Measurements from ENCODE around the gene EQTN. TPM values are rescaled to one million over a fixed set of nuclear protein-coding genes. Genes with fewer than 3 reads are reported as not detected.
A peak's percentile ranks its signal among the peaks of the same experiment; 100 is the strongest.

The EQTN gene
- not detected for total RNA-seq

DNA sequence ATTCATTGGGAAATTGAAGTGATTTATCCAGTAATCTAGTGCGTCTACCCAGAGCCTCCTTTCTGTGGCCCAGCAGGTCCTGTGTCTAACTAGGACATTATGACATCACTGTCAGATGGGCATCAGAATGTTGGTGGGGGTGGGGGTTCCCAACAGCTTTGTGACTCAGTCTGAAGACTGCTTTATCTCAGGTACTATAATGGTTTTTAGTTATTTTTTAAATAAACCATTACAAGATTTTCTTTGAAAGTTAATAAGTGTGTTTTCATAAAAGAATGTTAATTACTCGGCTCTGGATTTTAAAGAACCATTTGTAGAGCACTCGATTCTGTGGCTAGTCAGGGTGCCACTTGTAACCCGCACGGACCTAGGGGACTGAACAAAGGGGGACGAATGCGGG is at the start of gene EQTN:
Gene EQTN, minus strand, starts transcription at position 101 of the 400 bp plus-strand sequence. Its CDS starts 95 bp downstream, at position 6.
- Mint-ChIP-seq H3K36me3 (ENCODE audit: insufficient read depth) (no peaks in the 10 kb centered on the region), H3K4me3 (no peak within 1 kb of the TSS), H3K9me3 (no peaks in the 10 kb centered on the region), H3K4me1 (ENCODE audit: low read depth) (no peaks in the 10 kb centered on the region), H3K27me3 (ENCODE audit: low read depth) (peaks cover 8% of the 10 kb centered on the region)
- ATAC-seq (no peak), DNase-seq (no peak)

DNA sequence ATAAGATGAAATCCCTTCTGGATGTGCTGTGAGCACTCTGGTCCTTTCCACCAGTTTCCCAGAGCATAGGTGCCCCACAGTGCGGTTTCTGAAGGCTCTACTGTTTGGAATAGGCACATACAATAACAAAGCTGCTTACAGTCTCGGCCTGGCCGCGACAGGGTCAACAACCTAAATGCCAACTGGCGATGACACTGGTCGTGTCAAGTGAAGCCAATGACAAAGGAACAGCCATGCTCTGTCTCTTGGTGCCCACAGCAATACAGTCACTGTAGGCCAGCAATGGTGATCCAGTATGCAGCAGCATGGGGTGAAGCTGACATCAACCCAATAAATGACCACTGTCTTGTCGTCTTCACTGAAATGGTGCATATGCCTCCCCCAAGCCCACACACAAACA is 47.8 kb upstream of the EQTN start:
- Mint-ChIP-seq H3K4me3 (no peak overlapping the region), H3K36me3 (ENCODE audit: insufficient read depth) (no peaks in the 10 kb centered on the region), H3K4me1 (ENCODE audit: low read depth) (no peaks in the 10 kb centered on the region), H3K9me3 (no peaks in the 10 kb centered on the region), H3K27me3 (ENCODE audit: low read depth) (no peaks in the 10 kb centered on the region)
- DNase-seq, result no peak
- ATAC-seq, result no peak

GRCh38 chr9:27341545-27342294 is 44.8 kb upstream of the EQTN start:
- ATAC-seq, result no peak
- no peaks in the 10 kb centered on the region for H3K4me1 Mint-ChIP-seq (ENCODE audit: low read depth)

DNA sequence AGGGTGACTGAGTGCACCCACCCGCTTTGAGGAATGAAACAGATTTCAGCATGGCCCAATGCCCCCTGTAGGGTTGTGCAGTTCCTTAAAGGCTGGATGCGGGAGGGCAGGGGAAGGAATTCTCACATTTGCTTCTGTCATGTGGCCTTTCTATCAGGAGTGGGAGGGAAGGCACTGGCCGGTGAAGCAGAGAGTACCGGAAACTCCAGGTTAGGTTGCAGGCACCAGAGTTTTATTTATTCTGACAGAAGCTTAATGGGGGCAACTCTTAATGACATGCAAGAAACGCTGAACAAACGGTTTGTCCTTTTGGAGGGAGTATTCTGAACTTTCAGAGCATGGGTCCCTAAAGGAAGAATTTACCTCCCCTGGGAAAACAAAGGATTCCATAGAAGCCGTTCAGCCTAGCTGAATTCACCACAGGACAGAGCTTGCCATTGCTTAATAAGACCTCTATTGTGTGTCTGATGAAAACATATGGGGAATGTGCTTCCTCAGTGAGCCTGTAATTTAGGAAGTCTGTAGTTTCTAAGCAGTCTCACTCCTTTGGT is 44.1 kb upstream of the EQTN start:
- Mint-ChIP-seq H3K27me3 (ENCODE audit: low read depth) (no peaks in the 10 kb centered on the region), H3K4me1 (ENCODE audit: low read depth) (no peaks in the 10 kb centered on the region), H3K36me3 (ENCODE audit: insufficient read depth) (no peaks in the 10 kb centered on the region), H3K4me3 (no peak overlapping the region), H3K9me3 (no peaks in the 10 kb centered on the region)
- no peak for DNase-seq
- ATAC-seq, result no peak

More at GRCh38 chr9:27341545-27342294, 44.8 kb upstream of the EQTN start:
- no peaks in the 10 kb centered on the region for H3K27me3 Mint-ChIP-seq (ENCODE audit: low read depth)
- DNase-seq, result no peak
- no peaks in the 10 kb centered on the region for H3K9me3 Mint-ChIP-seq
- no peaks in the 10 kb centered on the region for H3K36me3 Mint-ChIP-seq (ENCODE audit: insufficient read depth)
- no peak overlapping the region for H3K4me3 Mint-ChIP-seq

DNA sequence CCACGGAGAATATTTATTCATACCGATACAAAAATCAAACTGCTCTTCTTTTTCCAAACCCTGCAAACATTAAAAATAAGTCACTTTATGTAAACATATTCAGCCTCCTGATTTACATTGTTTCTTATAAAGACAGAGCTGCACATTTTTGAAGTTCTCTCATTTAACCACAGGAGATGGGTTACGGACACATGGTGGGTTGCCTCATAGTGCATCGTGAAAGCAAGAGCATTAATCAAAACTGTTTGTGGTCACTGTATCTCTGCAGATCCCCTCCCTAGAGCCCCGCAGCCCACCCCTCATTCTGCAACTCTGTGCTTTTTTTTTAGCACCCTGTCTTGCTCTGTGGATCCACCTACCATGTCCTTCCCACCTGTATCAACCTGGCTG is 43.3 kb upstream of the EQTN start:
- no peak for DNase-seq

GRCh38 chr9:27339661-27340284 is 42.8 kb upstream of the EQTN start:
- DNase-seq (no peak), ATAC-seq (no peak)
- Mint-ChIP-seq H3K27me3 (ENCODE audit: low read depth) (no peaks in the 10 kb centered on the region), H3K4me1 (ENCODE audit: low read depth) (no peaks in the 10 kb centered on the region), H3K4me3 (no peak overlapping the region), H3K9me3 (no peaks in the 10 kb centered on the region), H3K36me3 (ENCODE audit: insufficient read depth) (no peaks in the 10 kb centered on the region)

More for the DNA sequence above, 43.3 kb upstream of the EQTN start:
- H3K4me3 Mint-ChIP-seq, result no peak overlapping the region
- H3K27me3 Mint-ChIP-seq (ENCODE audit: low read depth), result no peaks in the 10 kb centered on the region
- H3K36me3 Mint-ChIP-seq (ENCODE audit: insufficient read depth), result no peaks in the 10 kb centered on the region
- no peaks in the 10 kb centered on the region for H3K4me1 Mint-ChIP-seq (ENCODE audit: low read depth)
- no peaks in the 10 kb centered on the region for H3K9me3 Mint-ChIP-seq
- ATAC-seq, result no peak

- DNase-seq (no peak), ATAC-seq (no peak)
Observed at GRCh38 chr9:27338527-27338903, 41.6 kb upstream of the EQTN start.

DNA sequence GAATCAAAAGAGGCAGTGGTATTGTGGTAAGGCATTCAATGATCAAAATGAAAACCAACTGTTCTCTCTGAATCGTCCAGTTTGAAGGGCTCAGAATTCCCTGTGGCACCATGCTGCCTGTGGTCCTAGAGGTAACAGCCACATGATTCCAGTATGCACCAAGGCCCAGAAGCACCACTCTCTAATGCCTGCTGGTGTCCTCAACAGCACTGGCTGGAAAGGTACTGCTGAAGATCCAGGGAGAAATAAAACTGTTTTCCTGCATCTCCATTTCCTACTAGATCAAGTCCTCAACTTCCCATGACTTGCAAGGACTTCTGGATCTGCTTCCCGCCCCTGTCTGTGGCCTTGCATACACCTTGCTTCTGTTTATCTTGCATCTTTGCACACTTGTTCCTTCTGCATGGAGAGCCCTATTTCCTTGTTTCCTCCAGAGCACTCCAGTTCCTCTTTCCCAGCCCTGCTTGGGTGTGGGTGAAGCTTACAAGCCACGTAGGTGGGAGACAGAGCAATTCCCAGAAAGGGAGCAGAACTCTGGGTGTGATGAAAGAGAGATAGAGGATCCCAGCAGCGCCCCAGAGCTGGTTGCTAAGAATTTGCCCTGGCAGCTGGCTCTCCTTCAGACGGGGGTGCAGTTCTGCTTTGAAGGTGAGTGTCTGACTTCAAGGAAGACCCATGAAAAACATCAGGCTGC is 41.0 kb upstream of the EQTN start:
- no peak overlapping the region for H3K4me3 Mint-ChIP-seq
- DNase-seq, result no peak
- no peaks in the 10 kb centered on the region for H3K9me3 Mint-ChIP-seq
- no peaks in the 10 kb centered on the region for H3K4me1 Mint-ChIP-seq (ENCODE audit: low read depth)
- no peaks in the 10 kb centered on the region for H3K36me3 Mint-ChIP-seq (ENCODE audit: insufficient read depth)
- ATAC-seq, result no peak
- H3K27me3 Mint-ChIP-seq (ENCODE audit: low read depth), result no peaks in the 10 kb centered on the region

More at GRCh38 chr9:27338527-27338903, 41.6 kb upstream of the EQTN start:
- H3K27me3 Mint-ChIP-seq (ENCODE audit: low read depth), result no peaks in the 10 kb centered on the region
- no peak overlapping the region for H3K4me3 Mint-ChIP-seq
- no peaks in the 10 kb centered on the region for H3K36me3 Mint-ChIP-seq (ENCODE audit: insufficient read depth)
- H3K9me3 Mint-ChIP-seq, result no peaks in the 10 kb centered on the region
- no peaks in the 10 kb centered on the region for H3K4me1 Mint-ChIP-seq (ENCODE audit: low read depth)

DNA sequence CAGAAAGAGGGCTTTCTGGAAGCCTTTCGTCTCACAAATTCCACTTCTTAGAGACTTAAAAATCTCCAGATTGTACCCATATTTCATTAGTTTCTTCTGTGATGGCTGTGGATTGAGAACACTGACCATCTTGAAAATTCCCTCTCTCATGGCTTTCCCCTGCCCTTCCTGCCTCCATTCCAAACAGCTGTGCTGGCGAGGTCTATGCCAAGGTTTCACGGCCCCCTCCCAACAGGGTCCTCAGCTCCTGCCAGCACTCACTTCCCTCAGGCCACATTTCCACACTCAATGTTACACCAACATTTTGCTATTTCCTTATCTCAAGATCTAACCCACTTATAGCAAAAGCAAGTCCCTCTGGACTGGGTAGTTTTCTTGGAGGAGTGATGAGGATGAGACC is 40.3 kb upstream of the EQTN start:
- DNase-seq (no peak), ATAC-seq (no peak)
- no peaks in the 10 kb centered on the region for H3K4me1 Mint-ChIP-seq (ENCODE audit: low read depth)
- no peaks in the 10 kb centered on the region for H3K27me3 Mint-ChIP-seq (ENCODE audit: low read depth)
- no peak overlapping the region for H3K4me3 Mint-ChIP-seq
- H3K36me3 Mint-ChIP-seq (ENCODE audit: insufficient read depth), result no peaks in the 10 kb centered on the region
- no peaks in the 10 kb centered on the region for H3K9me3 Mint-ChIP-seq

DNA sequence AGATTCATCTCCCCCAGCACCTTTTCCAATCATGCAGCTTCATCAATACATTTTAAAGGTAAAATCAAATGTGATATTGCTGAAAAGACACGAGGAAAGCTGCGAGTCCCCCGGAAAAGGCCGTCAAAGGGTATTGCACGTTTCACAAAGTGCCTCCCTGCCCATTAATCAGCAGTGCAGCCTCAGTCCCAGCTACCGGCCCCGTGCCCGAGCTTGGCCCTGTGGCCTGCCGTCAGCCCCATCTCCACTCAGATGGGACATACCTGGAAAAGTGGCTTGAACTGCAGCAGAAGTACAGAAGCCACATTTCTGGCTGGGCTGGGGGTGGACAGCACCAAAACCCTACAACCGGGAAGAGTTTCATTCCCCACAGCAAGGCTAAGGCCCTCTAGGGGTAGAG is 39.9 kb upstream of the EQTN start:
- H3K36me3 Mint-ChIP-seq (ENCODE audit: insufficient read depth), result no peaks in the 10 kb centered on the region
- H3K27me3 Mint-ChIP-seq (ENCODE audit: low read depth), result no peaks in the 10 kb centered on the region
- ATAC-seq (no peak), DNase-seq (no peak)
- no peaks in the 10 kb centered on the region for H3K9me3 Mint-ChIP-seq
- no peaks in the 10 kb centered on the region for H3K4me1 Mint-ChIP-seq (ENCODE audit: low read depth)
- H3K4me3 Mint-ChIP-seq, result no peak overlapping the region

GRCh38 chr9:27336126-27336525 is 39.2 kb upstream of the EQTN start:
- peaks cover 4% of the 10 kb centered on the region for H3K27me3 Mint-ChIP-seq (ENCODE audit: low read depth)
- no peaks in the 10 kb centered on the region for H3K4me1 Mint-ChIP-seq (ENCODE audit: low read depth)
- no peak overlapping the region for H3K4me3 Mint-ChIP-seq
- no peaks in the 10 kb centered on the region for H3K9me3 Mint-ChIP-seq
- ATAC-seq (no peak), DNase-seq (no peak)
- no peaks in the 10 kb centered on the region for H3K36me3 Mint-ChIP-seq (ENCODE audit: insufficient read depth)

GRCh38 chr9:27335075-27335474 is 38.1 kb upstream of the EQTN start:
- Mint-ChIP-seq H3K4me1 (ENCODE audit: low read depth) (no peaks in the 10 kb centered on the region), H3K4me3 (no peak overlapping the region), H3K9me3 (no peaks in the 10 kb centered on the region), H3K36me3 (ENCODE audit: insufficient read depth) (no peaks in the 10 kb centered on the region), H3K27me3 (ENCODE audit: low read depth) (peaks cover 4% of the 10 kb centered on the region)
- ATAC-seq (no peak), DNase-seq (no peak)

- Mint-ChIP-seq H3K9me3 (no peaks in the 10 kb centered on the region), H3K36me3 (ENCODE audit: insufficient read depth) (no peaks in the 10 kb centered on the region), H3K4me1 (ENCODE audit: low read depth) (no peaks in the 10 kb centered on the region), H3K4me3 (no peak overlapping the region), H3K27me3 (ENCODE audit: low read depth) (peaks cover 4% of the 10 kb centered on the region)
- DNase-seq (peak; percentile 35), ATAC-seq (peak; percentile 38 to 67)
Observed at GRCh38 chr9:27333241-27334052, 36.5 kb upstream of the EQTN start.

DNA sequence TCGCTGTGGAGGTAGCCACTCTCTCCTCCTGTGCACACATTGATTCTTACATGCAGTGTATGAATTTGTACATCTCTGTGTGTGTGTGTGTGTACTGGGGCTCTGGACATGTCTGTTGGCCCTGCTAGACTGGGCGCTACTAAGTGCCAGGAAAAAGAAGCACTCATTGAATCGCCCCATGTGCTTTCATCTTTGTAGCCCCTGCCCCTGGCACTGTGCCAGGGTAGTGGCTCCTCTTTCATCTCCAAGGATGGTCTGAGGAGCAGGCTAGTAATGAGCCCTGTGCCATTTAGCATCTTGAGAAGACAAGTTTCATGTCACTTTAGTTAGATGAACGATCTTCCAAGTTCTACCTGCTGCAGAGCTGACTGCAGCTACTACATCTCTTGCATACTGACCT is 34.4 kb upstream of the EQTN start:
- H3K4me3 Mint-ChIP-seq, result no peak overlapping the region
- no peak for ATAC-seq
- peaks cover 4% of the 10 kb centered on the region for H3K27me3 Mint-ChIP-seq (ENCODE audit: low read depth)
- DNase-seq, result no peak
- no peaks in the 10 kb centered on the region for H3K36me3 Mint-ChIP-seq (ENCODE audit: insufficient read depth)
- H3K9me3 Mint-ChIP-seq, result no peaks in the 10 kb centered on the region
- no peaks in the 10 kb centered on the region for H3K4me1 Mint-ChIP-seq (ENCODE audit: low read depth)
